Uterus (tissue), 2 donors: ENCODE results near the gene MPC1.

Source experiments
- POLR2A ChIP-seq, 2 donors: fragments of 450-650 bp; IDR thresholded peaks; one replicate each; pipeline ENCODE4 v1.6.1; 2016; ENCODE audit warnings: antibody characterized with exemption in 2 of 2, mild to moderate bottlenecking in 1 of 2, moderate library complexity in 1 of 2
- TF ChIP-seq, protein P1 (sequence below), 4 experiments: fragments of 200-600 bp in 2 of 4; fragments of 450-650 bp in 2 of 4; sonication (generic) in 2 of 4; IDR thresholded peaks; one replicate each; pipeline ENCODE4 v1.5.1; 2016 to 2019; ENCODE audit warnings: antibody characterized with exemption in 4 of 4, mild to moderate bottlenecking in 2 of 4, moderate library complexity in 1 of 4

DNA sequence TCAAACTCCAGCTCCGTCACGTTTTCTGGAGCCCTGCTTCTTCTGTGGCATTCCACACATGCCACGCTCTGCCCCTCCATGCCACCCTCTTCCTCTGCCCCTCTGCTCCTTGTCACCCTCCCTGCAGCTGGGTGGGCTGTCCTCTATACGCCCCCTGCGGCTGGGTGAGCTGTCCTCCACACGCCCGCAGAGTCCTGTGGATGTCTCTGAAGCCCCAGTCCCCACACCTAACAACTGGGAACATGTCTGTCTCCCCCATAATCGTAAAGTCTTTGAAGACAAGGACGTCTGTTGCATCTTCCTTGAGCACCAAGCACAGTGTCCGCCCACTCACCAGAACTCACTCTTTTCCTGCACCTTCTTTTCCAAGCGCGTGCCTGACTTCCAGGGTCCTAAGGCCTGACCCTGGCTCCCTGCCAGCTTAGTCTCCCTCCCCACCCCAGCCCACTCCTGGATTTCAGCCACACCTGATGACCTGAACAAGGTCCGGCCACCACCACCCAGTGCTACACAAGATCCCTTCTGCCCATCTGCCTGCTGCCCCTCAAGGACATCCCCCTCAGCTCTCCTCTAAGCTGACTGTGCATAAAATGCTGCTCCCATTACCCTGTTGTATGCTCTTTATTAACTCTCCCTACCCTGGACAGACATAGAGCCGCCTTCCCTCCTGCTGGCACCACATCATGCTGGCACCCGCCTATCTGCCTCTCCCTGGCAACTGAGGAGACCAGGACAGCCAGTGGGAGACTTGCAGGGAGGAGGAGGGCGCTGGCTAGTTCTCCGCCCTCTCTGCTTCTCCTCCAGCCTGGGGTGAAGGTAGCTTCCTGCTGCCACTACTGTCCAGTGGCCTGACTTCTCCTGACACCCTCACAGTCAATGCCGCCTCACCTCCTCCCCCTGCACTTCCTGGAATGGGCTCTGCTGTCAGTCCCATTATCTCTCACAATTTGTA lies 63.8 kb downstream of the MPC1 start:
- TF ChIP-seq, protein P1, sequence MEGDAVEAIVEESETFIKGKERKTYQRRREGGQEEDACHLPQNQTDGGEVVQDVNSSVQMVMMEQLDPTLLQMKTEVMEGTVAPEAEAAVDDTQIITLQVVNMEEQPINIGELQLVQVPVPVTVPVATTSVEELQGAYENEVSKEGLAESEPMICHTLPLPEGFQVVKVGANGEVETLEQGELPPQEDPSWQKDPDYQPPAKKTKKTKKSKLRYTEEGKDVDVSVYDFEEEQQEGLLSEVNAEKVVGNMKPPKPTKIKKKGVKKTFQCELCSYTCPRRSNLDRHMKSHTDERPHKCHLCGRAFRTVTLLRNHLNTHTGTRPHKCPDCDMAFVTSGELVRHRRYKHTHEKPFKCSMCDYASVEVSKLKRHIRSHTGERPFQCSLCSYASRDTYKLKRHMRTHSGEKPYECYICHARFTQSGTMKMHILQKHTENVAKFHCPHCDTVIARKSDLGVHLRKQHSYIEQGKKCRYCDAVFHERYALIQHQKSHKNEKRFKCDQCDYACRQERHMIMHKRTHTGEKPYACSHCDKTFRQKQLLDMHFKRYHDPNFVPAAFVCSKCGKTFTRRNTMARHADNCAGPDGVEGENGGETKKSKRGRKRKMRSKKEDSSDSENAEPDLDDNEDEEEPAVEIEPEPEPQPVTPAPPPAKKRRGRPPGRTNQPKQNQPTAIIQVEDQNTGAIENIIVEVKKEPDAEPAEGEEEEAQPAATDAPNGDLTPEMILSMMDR (IDR thresholded peaks at IDR 0.05), result no peak
- no peak for TF ChIP-seq POLR2A (IDR thresholded peaks at IDR 0.05)
